IPS-NIHi7 (cell line): ENCODE measurements around the gene NRXN3.

ENCODE experiments used
- DNase-seq: peaks from one replicate; pipeline ENCODE4 v3.0.0; 2012; ENCODE audit warnings: mixed read lengths; ENCODE audit errors: extremely low spot score

Gene NRXN3

GRCh38 chr14:78710963-78711362 is 540.8 kb downstream of the NRXN3 start:
- DNase-seq: no peak

GRCh38 chr14:78713716-78714115 is 543.5 kb downstream of the NRXN3 start:
- no peak for DNase-seq

GRCh38 chr14:78714711-78715110 is 544.5 kb downstream of the NRXN3 start:
- DNase-seq: no peak

- no peak for DNase-seq
These were observed 551.7 kb downstream of the NRXN3 start for GRCh38 chr14:78721756-78722480.

- DNase-seq: peak; percentile 32
These were observed 554.9 kb downstream of the NRXN3 start for GRCh38 chr14:78725086-78725485.

GRCh38 chr14:78737116-78737515 is 566.9 kb downstream of the NRXN3 start:
- no peak for DNase-seq

- DNase-seq: no peak
These were observed 567.4 kb downstream of the NRXN3 start for GRCh38 chr14:78737601-78738000.

GRCh38 chr14:78746086-78746595 is 576.0 kb downstream of the NRXN3 start:
- DNase-seq: no peak

GRCh38 chr14:78747813-78748212 is 577.6 kb downstream of the NRXN3 start:
- DNase-seq: no peak

GRCh38 chr14:78752518-78753188 is 582.5 kb downstream of the NRXN3 start:
- DNase-seq: no peak

- no peak for DNase-seq
These were observed 583.9 kb downstream of the NRXN3 start for GRCh38 chr14:78754059-78754458.

GRCh38 chr14:78758333-78758732 is 588.2 kb downstream of the NRXN3 start:
- DNase-seq: peak; percentile 47

- no peak for DNase-seq
These were observed 592.2 kb downstream of the NRXN3 start for GRCh38 chr14:78762331-78762730.

GRCh38 chr14:78763746-78764145 is 593.6 kb downstream of the NRXN3 start:
- no peak for DNase-seq

GRCh38 chr14:78764240-78764639 is 594.1 kb downstream of the NRXN3 start:
- peak; percentile 46 for DNase-seq

GRCh38 chr14:78764645-78765044 is 594.5 kb downstream of the NRXN3 start:
- no peak for DNase-seq

GRCh38 chr14:78767436-78767835 is 597.3 kb downstream of the NRXN3 start:
- no peak for DNase-seq

GRCh38 chr14:78782551-78782950 is 612.4 kb downstream of the NRXN3 start:
- no peak for DNase-seq

- DNase-seq: no peak
These were observed 615.1 kb downstream of the NRXN3 start for GRCh38 chr14:78785265-78785664.

GRCh38 chr14:78788467-78789360 is 618.5 kb downstream of the NRXN3 start:
- DNase-seq: no peak

- DNase-seq: peak; percentile 30
These were observed 620.1 kb downstream of the NRXN3 start for GRCh38 chr14:78790271-78790670.

GRCh38 chr14:78798757-78799156 is 628.6 kb downstream of the NRXN3 start:
- no peak for DNase-seq
